ENCODE results near the gene MAF.

The MAF gene

GRCh38 chr16:79560923-79561322 lies 39.6 kb downstream of the MAF start:
- Mint-ChIP-seq H3K27me3 (peaks cover 6% of the 10 kb centered on the region), H3K27ac (no peak overlapping the region), H3K4me1 (ENCODE audit: low read depth) (no peaks in the 10 kb centered on the region), H3K9me3 (peaks cover 4% of the 10 kb centered on the region), H3K36me3 (ENCODE audit: low read depth) (no peaks in the 10 kb centered on the region), H3K4me3 (no peak overlapping the region)
- DNase-seq = no peak

- Mint-ChIP-seq H3K9me3 (peaks cover 4% of the 10 kb centered on the region), H3K36me3 (ENCODE audit: low read depth) (no peaks in the 10 kb centered on the region), H3K27me3 (peaks cover 6% of the 10 kb centered on the region), H3K27ac (no peak overlapping the region), H3K4me1 (ENCODE audit: low read depth) (no peaks in the 10 kb centered on the region), H3K4me3 (no peak overlapping the region)
- no peak for DNase-seq
These were observed 40.2 kb downstream of the MAF start for GRCh38 chr16:79560318-79560717.

- Mint-ChIP-seq H3K36me3 (ENCODE audit: low read depth) (no peaks in the 10 kb centered on the region), H3K27ac (no peak overlapping the region), H3K27me3 (peaks cover 6% of the 10 kb centered on the region), H3K9me3 (peaks cover 4% of the 10 kb centered on the region), H3K4me1 (ENCODE audit: low read depth) (no peaks in the 10 kb centered on the region), H3K4me3 (no peak overlapping the region)
- no peak for DNase-seq
These were observed 41.0 kb downstream of the MAF start for GRCh38 chr16:79559532-79559931.

- Mint-ChIP-seq H3K4me1 (ENCODE audit: low read depth) (no peaks in the 10 kb centered on the region), H3K9me3 (peaks cover 4% of the 10 kb centered on the region), H3K27me3 (peaks cover 6% of the 10 kb centered on the region), H3K27ac (no peak overlapping the region), H3K4me3 (no peak overlapping the region), H3K36me3 (ENCODE audit: low read depth) (no peaks in the 10 kb centered on the region)
- no peak for DNase-seq
These were observed 43.1 kb downstream of the MAF start for GRCh38 chr16:79557421-79557820.

GRCh38 chr16:79554912-79555311 lies 45.6 kb downstream of the MAF start:
- no peak overlapping the region for H3K27ac Mint-ChIP-seq
- H3K9me3 Mint-ChIP-seq = peaks cover 4% of the 10 kb centered on the region
- H3K4me3 Mint-ChIP-seq = no peak overlapping the region
- DNase-seq = no peak
- no peaks in the 10 kb centered on the region for H3K36me3 Mint-ChIP-seq (ENCODE audit: low read depth)
- H3K4me1 Mint-ChIP-seq (ENCODE audit: low read depth) = no peaks in the 10 kb centered on the region
- H3K27me3 Mint-ChIP-seq = peaks cover 10% of the 10 kb centered on the region

- no peaks in the 10 kb centered on the region for H3K9me3 Mint-ChIP-seq
- no peak for DNase-seq
- no peaks in the 10 kb centered on the region for H3K4me1 Mint-ChIP-seq (ENCODE audit: low read depth)
- no peaks in the 10 kb centered on the region for H3K36me3 Mint-ChIP-seq (ENCODE audit: low read depth)
- no peak overlapping the region for H3K27ac Mint-ChIP-seq
- H3K4me3 Mint-ChIP-seq = no peak overlapping the region
- H3K27me3 Mint-ChIP-seq = peaks cover 31% of the 10 kb centered on the region
These were observed 50.2 kb downstream of the MAF start for GRCh38 chr16:79550373-79550772.

GRCh38 chr16:79547085-79547484 lies 53.5 kb downstream of the MAF start:
- DNase-seq = no peak
- Mint-ChIP-seq H3K36me3 (ENCODE audit: low read depth) (no peaks in the 10 kb centered on the region), H3K27me3 (peaks cover 30% of the 10 kb centered on the region), H3K9me3 (no peaks in the 10 kb centered on the region), H3K4me3 (no peak overlapping the region), H3K27ac (no peak overlapping the region), H3K4me1 (ENCODE audit: low read depth) (no peaks in the 10 kb centered on the region)

Measured in activated T-cell treated with anti-CD3 and anti-CD28 coated beads, Interleukin-2, amount 50 U/mL, for 24 hours (primary cell).